Tibial nerve (tissue), 4 donors: Measurements from ENCODE around the gene LILRB3. TPM values are rescaled to one million over a fixed set of nuclear protein-coding genes. Genes with fewer than 3 reads are reported as not detected.
"Not testable (repeated sequence)": the region's sequence is repeated elsewhere in the genome, so short reads cannot be mapped to it uniquely, and the experiment has no call there.

Experiments used
- DNase-seq, 2 donors: peaks; one replicate each; pipeline ENCODE4 v3.0.0-alpha.2; 2019; ENCODE audit warnings: low spot score in 2 of 2
- H3K27ac ChIP-seq, 4 donors: fragments of 200-600 bp; sonication (generic) in 3 of 4; one replicate each; pipeline ENCODE4 v1.5.1; 2017 to 2019; ENCODE audit warnings: mild to moderate bottlenecking in 1 of 4
- H3K27me3 ChIP-seq, 2 donors: fragments of 200-600 bp; sonication (generic) in 1 of 2; one replicate each; pipeline versions ENCODE4 v1.5.1 to v1.6.0; 2017 to 2019
- H3K36me3 ChIP-seq, 3 donors: fragments of 200-600 bp; sonication (generic); one replicate each; pipeline ENCODE4 v1.5.1; 2018 to 2019
- H3K4me1 ChIP-seq, 4 donors: fragments of 200-600 bp; sonication (generic) in 3 of 4; one replicate each; pipeline ENCODE4 v1.5.1; 2017 to 2019
- H3K4me3 ChIP-seq, 4 donors: fragments of 200-600 bp; sonication (generic) in 3 of 4; one replicate each; pipeline ENCODE4 v1.5.1; 2017 to 2019; ENCODE audit warnings: mild to moderate bottlenecking in 1 of 4, moderate library complexity in 1 of 4
- H3K9me3 ChIP-seq, 4 donors: fragments of 200-600 bp; sonication (generic) in 3 of 4; one replicate each; pipeline ENCODE4 v1.5.1; 2017 to 2019
- EP300 ChIP-seq, 2 donors: sonication (generic); formaldehyde crosslinking; IDR thresholded peaks; one replicate each; pipeline ENCODE4 v1.6.1; 2017; ENCODE audit warnings: antibody characterized with exemption in 2 of 2, mild to moderate bottlenecking in 1 of 2
- POLR2A ChIP-seq, 2 donors: fragments of 450-650 bp; IDR thresholded peaks; one replicate each; pipeline ENCODE4 v1.6.1; 2017; ENCODE audit warnings: antibody characterized with exemption in 2 of 2, mild to moderate bottlenecking in 2 of 2, moderate library complexity in 2 of 2
- WGBS, 2 donors: methylation state at CpG; one replicate each; pipeline ENCODE4 v1.1.5; 2018; 5-methylcytosine and 5-hydroxymethylcytosine counted together
- small RNA-seq: library from RNA; depleted of rRNA; stranded (forward); fragments of <200 nt; gene quantifications from one replicate; pipeline ENCODE3, GENCODE V24; 2016
- total RNA-seq, 4 donors: library from RNA; depleted of rRNA; stranded (reverse); fragments of >200 nt; gene quantifications; one replicate each; pipeline ENCODE4 v1.1.0, GENCODE V29; 2016
- TF ChIP-seq, protein P1 (sequence below), 5 experiments: fragments of 200-600 bp in 3 of 5; fragments of 450-650 bp in 2 of 5; sonication (generic) in 3 of 5; IDR thresholded peaks; one replicate each; pipeline ENCODE4 v1.5.1; 2016 to 2019; ENCODE audit warnings: antibody characterized with exemption in 5 of 5, mild to moderate bottlenecking in 3 of 5, moderate library complexity in 2 of 5

The LILRB3 gene
- total RNA-seq, 4 donors from 2014 or later, result 4.4 to 98.1 (median 16.5) TPM

DNA sequence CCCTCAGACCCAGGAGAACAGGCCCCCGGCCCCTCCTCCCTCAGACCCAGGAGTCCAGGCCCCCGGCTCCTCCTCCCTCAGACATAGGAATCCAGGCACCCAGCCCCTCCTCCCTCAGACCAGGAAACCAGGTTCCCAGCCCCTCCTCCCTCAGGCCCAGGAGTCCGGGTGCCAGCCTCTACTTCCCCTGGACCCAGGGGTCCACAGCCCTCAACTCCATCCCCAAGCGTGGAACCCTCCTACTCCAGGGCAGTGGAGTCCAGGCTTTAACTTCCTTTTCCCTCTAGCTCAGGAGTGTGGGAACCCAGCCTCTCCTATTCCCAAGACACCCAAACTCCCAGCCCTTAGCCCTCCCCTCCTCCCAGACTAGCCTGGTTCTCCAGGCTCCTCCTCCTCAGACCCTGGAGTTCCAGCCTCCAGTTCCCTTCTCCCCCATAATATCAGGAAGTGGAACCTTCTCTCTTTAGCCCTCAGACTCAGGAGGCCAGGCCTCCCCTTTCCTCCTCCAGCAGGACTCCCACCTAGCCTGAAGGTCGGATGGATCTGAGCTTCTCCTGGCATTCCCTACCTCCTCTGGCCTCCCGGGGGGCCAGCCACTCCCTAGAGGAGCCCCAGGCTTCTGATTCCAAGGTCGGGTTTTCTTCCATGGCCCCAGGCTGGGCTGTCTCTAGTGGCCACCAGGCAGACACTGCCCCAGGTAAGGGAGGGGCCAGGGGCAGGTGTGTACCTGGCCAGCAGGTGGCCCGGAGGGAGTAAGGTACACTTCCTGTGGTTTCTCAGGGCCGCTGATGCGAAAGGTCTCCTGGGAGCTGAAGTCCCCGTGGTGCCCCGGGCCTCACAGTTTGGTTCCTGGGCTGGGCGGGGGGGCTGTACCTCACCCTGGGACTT is 50.1 kb downstream of the LILRB3 start, which contains the start of gene TMC4:
Gene TMC4 (minus strand): TSS at position 690 of the 888 bp plus-strand sequence. CDS start 43 bp downstream, at position 647.
- Histone ChIP-seq H3K27ac (peak within 1 kb of the TSS in 3 of 4 donors; percentile 6 to 72 (median 69)), H3K4me3 (peak within 1 kb of the TSS in 2 of 4 donors; percentile 4 to 9), H3K4me1 (peaks cover 0 to 11% (median 2%) of the 10 kb centered on the region in 4 donors), H3K36me3 (peaks cover 0 to 18% (median 0%) of the 10 kb centered on the region in 3 donors), H3K9me3 (no peaks in the 10 kb centered on the region), H3K27me3 (peaks cover 0 to 8% of the 10 kb centered on the region in 2 donors)
- WGBS, 2 donors, result 19 to 20% methylated on average over 6 to 9 of the region's 13 CpGs
- no peak for DNase-seq
- TF ChIP-seq EP300 (IDR thresholded peaks at IDR 0.05), result no peak

DNA sequence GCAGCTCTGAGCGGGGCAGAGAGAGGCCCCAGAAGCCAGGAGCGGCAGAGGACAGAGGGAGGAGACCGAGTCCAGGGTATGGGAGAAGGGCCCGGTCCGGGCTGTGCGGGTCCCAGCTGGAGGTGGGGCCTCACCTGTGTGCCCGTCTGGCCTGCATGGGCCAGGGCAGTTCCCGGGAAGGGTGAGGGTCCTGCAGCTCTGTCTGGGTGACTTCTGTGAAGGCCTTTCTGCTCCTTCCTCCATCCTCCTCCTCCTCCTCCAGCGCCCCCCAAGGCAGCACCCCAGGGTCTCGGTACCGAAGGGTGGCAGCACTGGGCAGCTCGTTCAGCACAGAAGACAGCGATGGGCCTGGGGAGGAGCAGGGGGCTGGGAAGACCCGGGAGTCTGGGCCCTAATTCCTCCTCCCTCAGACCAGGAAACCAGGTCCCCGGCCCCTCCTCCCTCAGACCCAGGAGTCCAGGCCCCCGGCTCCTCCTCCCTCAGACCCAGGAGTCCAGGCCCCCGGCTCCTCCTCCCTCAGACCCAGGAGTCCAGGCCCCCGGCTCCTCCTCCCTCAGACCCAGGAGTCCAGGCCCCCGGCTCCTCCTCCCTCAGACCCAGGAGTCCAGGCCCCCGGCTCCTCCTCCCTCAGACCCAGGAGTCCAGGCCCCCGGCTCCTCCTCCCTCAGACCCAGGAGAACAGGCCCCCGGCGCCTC is 50.9 kb downstream of the LILRB3 start:
- H3K36me3 ChIP-seq, result peaks cover 0 to 17% (median 0%) of the 10 kb centered on the region in 3 donors
- peak overlapping the region in 2 of 4 donors; percentile 6 to 72 for H3K27ac ChIP-seq
- not testable (repeated sequence) for H3K4me3 ChIP-seq, H3K9me3 ChIP-seq, H3K27me3 ChIP-seq, DNase-seq
- peaks cover 0 to 11% (median 2%) of the 10 kb centered on the region in 4 donors for H3K4me1 ChIP-seq
- 70% methylated on average over 15 to 17 of the region's 23 CpGs for WGBS, 2 donors

DNA sequence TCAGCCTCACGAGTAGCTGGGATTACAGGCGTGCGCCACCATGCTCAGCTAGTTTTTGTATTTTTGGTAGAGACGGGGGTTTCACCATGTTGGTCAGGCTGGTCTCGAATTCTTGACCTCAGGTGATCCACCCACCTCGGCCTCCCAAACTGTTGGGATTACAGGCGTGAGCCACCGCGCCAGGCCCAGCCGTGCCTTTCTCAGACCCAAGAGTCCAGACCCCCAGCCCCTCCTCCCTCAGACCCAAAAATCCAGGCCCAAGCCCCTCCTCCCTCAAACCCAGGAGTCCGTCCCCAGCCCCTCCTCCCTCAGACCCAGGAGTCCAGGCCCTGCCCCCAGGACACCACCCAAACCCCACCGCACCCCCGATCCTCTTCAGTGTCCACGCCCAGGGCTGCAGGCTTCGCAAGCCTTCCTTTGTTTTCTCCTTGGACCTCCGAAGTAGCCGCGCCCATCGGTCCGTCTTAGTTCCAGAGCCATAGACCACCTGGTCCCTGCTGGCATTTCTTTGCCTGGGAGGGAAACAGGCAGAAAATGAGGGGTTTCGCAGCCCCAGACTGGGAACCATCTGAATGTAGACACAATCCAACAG is 53.6 kb downstream of the LILRB3 start:
- no peak for DNase-seq
- H3K4me3 ChIP-seq, result no peak overlapping the region
- H3K27ac ChIP-seq, result no peak overlapping the region
- peaks cover 0 to 20% (median 2%) of the 10 kb centered on the region in 4 donors for H3K4me1 ChIP-seq
- WGBS, 2 donors, result 83 to 85% methylated on average over 21 of the region's 21 CpGs
- no peaks in the 10 kb centered on the region for H3K36me3 ChIP-seq
- TF ChIP-seq POLR2A (IDR thresholded peaks at IDR 0.05) (no peak), EP300 (IDR thresholded peaks at IDR 0.05) (no peak)
- TF ChIP-seq, protein P1, sequence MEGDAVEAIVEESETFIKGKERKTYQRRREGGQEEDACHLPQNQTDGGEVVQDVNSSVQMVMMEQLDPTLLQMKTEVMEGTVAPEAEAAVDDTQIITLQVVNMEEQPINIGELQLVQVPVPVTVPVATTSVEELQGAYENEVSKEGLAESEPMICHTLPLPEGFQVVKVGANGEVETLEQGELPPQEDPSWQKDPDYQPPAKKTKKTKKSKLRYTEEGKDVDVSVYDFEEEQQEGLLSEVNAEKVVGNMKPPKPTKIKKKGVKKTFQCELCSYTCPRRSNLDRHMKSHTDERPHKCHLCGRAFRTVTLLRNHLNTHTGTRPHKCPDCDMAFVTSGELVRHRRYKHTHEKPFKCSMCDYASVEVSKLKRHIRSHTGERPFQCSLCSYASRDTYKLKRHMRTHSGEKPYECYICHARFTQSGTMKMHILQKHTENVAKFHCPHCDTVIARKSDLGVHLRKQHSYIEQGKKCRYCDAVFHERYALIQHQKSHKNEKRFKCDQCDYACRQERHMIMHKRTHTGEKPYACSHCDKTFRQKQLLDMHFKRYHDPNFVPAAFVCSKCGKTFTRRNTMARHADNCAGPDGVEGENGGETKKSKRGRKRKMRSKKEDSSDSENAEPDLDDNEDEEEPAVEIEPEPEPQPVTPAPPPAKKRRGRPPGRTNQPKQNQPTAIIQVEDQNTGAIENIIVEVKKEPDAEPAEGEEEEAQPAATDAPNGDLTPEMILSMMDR (IDR thresholded peaks at IDR 0.05), result no peak
- peaks cover 0 to 8% of the 10 kb centered on the region in 2 donors for H3K27me3 ChIP-seq
- H3K9me3 ChIP-seq, result no peaks in the 10 kb centered on the region

DNA sequence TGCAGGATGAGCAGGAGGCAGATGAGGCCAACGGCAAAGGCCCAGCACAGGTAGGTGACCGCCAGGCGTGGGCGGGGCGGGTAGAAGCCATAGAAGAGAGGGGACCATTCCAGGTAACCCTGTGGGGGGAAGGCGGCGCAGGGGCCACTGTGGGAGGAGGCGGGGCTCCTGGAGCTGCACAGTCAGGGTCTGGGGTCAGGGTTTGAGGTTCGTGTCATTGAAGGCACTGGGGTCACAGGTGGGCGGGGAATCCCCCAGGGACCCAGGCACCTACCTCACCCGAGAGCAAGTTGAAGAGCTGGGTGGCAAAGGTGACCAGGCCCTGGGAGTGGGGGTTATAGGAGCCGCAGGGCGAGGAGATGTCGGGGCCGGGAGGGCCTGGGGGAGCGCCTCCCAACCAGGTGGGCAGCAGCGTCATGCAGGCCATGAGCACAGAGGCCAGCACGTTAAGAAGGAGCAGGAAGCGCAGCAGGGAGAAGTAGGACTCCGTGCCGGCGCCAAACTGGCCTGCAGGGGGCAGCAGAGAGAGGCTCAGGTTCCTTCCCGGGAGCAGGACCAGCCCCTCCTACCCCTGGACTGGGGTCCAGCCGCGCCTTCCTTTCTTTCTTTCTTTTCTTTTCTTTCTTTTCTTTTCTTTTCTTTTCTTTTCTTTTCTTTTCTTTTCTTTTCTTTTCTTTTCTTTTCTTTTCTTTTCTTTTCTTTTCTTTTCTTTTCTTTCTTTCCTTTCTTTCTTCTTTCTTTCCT is 54.5 kb downstream of the LILRB3 start:
- H3K27ac ChIP-seq, result no peak overlapping the region
- no peak overlapping the region for H3K4me3 ChIP-seq
- H3K36me3 ChIP-seq, result no peaks in the 10 kb centered on the region
- TF ChIP-seq EP300 (IDR thresholded peaks at IDR 0.05) (no peak), POLR2A (IDR thresholded peaks at IDR 0.05) (no peak)
- TF ChIP-seq, protein P1 (IDR thresholded peaks at IDR 0.05), result peak; percentile 78 to 95 (median 83)
- 29 to 36% methylated on average over 19 to 25 of the region's 25 CpGs for WGBS, 2 donors
- H3K4me1 ChIP-seq, result peaks cover 0 to 23% (median 2%) of the 10 kb centered on the region in 4 donors
- no peaks in the 10 kb centered on the region for H3K9me3 ChIP-seq
- H3K27me3 ChIP-seq, result peaks cover 0 to 7% of the 10 kb centered on the region in 2 donors
- peak; percentile 80 to 94 for DNase-seq

Small RNA genes lying within 50 kb of the gene (small RNA-seq; reads per million reads assigned to genes)
- gene RNU6-1307P, result not detected

Other genes starting within 250 kb of the LILRB3 start
- not detected for gene CACNG6, start 231.4 kb downstream of the LILRB3 start, total RNA-seq
- not detected for gene VSTM1, start 159.1 kb downstream of the LILRB3 start, total RNA-seq
- not detected for gene TARM1, start 141.6 kb downstream of the LILRB3 start, total RNA-seq
- gene OSCAR, start 122.2 kb downstream of the LILRB3 start, total RNA-seq, result 1 to 10 TPM in 3 of 4 donors, under 1 TPM in 1; 0.66 to 7.2 (median 1.9) TPM
- gene NDUFA3, start 120.2 kb downstream of the LILRB3 start, total RNA-seq, result 10 to 100 TPM in 3 of 4 donors, 1 to 10 TPM in 1; 2.8 to 40.0 (median 25.4) TPM
- gene TFPT, start 107.3 kb downstream of the LILRB3 start, total RNA-seq, result 10 to 100 TPM in 3 of 4 donors, 1 to 10 TPM in 1; 9.6 to 19.0 (median 13.5) TPM
- 10 to 100 TPM; 37.7 to 67.5 (median 42.9) TPM for gene PRPF31, start 107.3 kb downstream of the LILRB3 start, total RNA-seq
- 10 to 100 TPM; 21.6 to 30.3 (median 24.8) TPM for gene CNOT3, start 85.2 kb downstream of the LILRB3 start, total RNA-seq
- gene LENG1, start 63.3 kb downstream of the LILRB3 start, total RNA-seq, result 10 to 100 TPM in 2 of 4 donors, 1 to 10 TPM in 2; 7.4 to 12.9 (median 10.4) TPM
- gene TMC4, start 49.8 kb downstream of the LILRB3 start, total RNA-seq, result 1 to 10 TPM in 2 of 4 donors, under 1 TPM in 1, not detected in 1; 0.22 to 8.8 (median 4.4) TPM
- gene MBOAT7, start 33.4 kb downstream of the LILRB3 start, total RNA-seq, result 10 to 100 TPM; 45.0 to 94.5 (median 50.2) TPM
- 10 to 100 TPM; 37.3 to 70.8 (median 49.6) TPM for gene TSEN34, start 31.7 kb downstream of the LILRB3 start, total RNA-seq
- 1,000 to 10,000 TPM; 1,361 to 2,045 (median 1,633) TPM for gene RPS9, start 22.1 kb downstream of the LILRB3 start, total RNA-seq
- 10 to 100 TPM in 1 of 4 donors, 1 to 10 TPM in 1, under 1 TPM in 2; 0.22 to 10.2 (median 0.90) TPM for gene LILRA6, start 19.8 kb upstream of the LILRB3 start, total RNA-seq
- gene LILRB5, start 34.3 kb upstream of the LILRB3 start, total RNA-seq, result 10 to 100 TPM in 3 of 4 donors, 1 to 10 TPM in 1; 8.3 to 49.5 (median 17.0) TPM
- gene LILRB2, start 58.1 kb upstream of the LILRB3 start, total RNA-seq, result 1 to 10 TPM; 1.6 to 8.4 (median 4.4) TPM
- 1 to 10 TPM in 2 of 4 donors, under 1 TPM in 1, not detected in 1; 0.42 to 3.9 (median 1.4) TPM for gene LILRA5, start 90.2 kb upstream of the LILRB3 start, total RNA-seq
- not detected for gene LILRA4, start 116.2 kb upstream of the LILRB3 start, total RNA-seq
- gene LAIR1, start 141.9 kb upstream of the LILRB3 start, total RNA-seq, result 10 to 100 TPM; 15.5 to 59.1 (median 31.1) TPM
- gene TTYH1, start 192.5 kb upstream of the LILRB3 start, total RNA-seq, result 10 to 100 TPM; 21.0 to 50.0 (median 34.9) TPM
- 100 to 1,000 TPM; 189 to 389 (median 285) TPM for gene LENG8, start 226.2 kb upstream of the LILRB3 start, total RNA-seq
- 10 to 100 TPM in 1 of 4 donors, 1 to 10 TPM in 3; 5.9 to 10.3 (median 9.4) TPM for gene LENG9, start 240.8 kb upstream of the LILRB3 start, total RNA-seq